ENCODE measurements around the gene TUSC2. TPM values are rescaled to one million over a fixed set of nuclear protein-coding genes. Genes with fewer than 3 reads are reported as not detected.

The TUSC2 gene
- total RNA-seq, 4 donors from 2014 or later = 12.8 to 21.7 (median 17.4) TPM

- H3K9me3 ChIP-seq = no peaks in the 10 kb centered on the region
- H3K27ac ChIP-seq = no peak overlapping the region
- no peaks in the 10 kb centered on the region for H3K27me3 ChIP-seq
- peaks cover 61% of the 10 kb centered on the region for H3K4me1 ChIP-seq
- DNase-seq (ENCODE audit: low spot score in 2 of 2) = no peak
- H3K4me3 ChIP-seq = no peak overlapping the region
- WGBS = 98% methylated on average over 8 of the region's 8 CpGs
- TF ChIP-seq EP300 (IDR thresholded peaks at IDR 0.05) (no peak), POLR2A (IDR thresholded peaks at IDR 0.05) (no peak), POLR2AphosphoS5 (IDR thresholded peaks at IDR 0.05) (no peak)
- TF ChIP-seq, protein P1, sequence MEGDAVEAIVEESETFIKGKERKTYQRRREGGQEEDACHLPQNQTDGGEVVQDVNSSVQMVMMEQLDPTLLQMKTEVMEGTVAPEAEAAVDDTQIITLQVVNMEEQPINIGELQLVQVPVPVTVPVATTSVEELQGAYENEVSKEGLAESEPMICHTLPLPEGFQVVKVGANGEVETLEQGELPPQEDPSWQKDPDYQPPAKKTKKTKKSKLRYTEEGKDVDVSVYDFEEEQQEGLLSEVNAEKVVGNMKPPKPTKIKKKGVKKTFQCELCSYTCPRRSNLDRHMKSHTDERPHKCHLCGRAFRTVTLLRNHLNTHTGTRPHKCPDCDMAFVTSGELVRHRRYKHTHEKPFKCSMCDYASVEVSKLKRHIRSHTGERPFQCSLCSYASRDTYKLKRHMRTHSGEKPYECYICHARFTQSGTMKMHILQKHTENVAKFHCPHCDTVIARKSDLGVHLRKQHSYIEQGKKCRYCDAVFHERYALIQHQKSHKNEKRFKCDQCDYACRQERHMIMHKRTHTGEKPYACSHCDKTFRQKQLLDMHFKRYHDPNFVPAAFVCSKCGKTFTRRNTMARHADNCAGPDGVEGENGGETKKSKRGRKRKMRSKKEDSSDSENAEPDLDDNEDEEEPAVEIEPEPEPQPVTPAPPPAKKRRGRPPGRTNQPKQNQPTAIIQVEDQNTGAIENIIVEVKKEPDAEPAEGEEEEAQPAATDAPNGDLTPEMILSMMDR (IDR thresholded peaks at IDR 0.05) = no peak
- H3K36me3 ChIP-seq = peaks cover 33% of the 10 kb centered on the region
Observed at GRCh38 chr3:50326182-50326541, 1.9 kb downstream of the TUSC2 start.

DNA sequence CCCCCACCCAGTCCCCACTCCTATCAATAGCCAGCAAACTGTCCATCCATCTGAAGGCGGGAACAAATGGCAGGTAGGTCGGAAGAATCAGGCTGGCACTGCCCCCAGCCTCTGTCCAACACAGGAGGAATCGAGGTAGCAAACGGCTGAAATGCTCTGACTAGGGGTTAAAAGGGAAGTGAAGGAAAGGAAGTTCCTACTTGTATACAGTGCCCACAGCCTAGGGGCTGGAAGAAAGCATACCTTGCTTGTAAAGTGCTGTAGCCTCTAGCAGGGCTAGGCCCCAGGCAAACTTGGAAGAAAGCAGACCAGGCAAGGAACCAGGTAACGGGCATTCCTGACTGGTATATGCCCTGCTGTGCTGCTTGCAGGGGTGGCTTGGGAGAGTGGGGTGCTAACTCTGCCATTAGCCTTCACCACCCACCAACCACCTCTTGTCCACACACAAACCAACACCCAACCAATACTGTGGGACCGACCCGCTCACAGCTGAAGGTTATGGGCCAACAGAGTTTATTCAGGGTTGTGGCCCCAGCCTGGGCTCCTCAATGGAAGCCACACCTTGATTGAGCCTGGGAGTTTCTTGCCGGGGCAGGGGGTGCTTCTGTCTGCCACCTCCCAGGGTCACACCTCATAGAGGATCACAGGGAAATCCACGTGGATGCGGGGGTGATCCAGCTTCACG is 2.4 kb downstream of the TUSC2 start:
- no peak for TF ChIP-seq EP300 (IDR thresholded peaks at IDR 0.05)
- no peak for TF ChIP-seq POLR2A (IDR thresholded peaks at IDR 0.05)
- TF ChIP-seq, protein P1 (IDR thresholded peaks at IDR 0.05) = no peak
- no peak for TF ChIP-seq POLR2AphosphoS5 (IDR thresholded peaks at IDR 0.05)
- no peaks in the 10 kb centered on the region for H3K9me3 ChIP-seq
- H3K4me3 ChIP-seq = no peak overlapping the region
- no peak overlapping the region for H3K27ac ChIP-seq
- no peaks in the 10 kb centered on the region for H3K27me3 ChIP-seq
- WGBS = 84% methylated on average over 11 of the region's 11 CpGs
- H3K36me3 ChIP-seq = peaks cover 27% of the 10 kb centered on the region
- H3K4me1 ChIP-seq = peaks cover 62% of the 10 kb centered on the region
- no peak for DNase-seq (ENCODE audit: low spot score in 2 of 2)

- H3K27ac ChIP-seq = no peak overlapping the region
- H3K9me3 ChIP-seq = no peaks in the 10 kb centered on the region
- no peak overlapping the region for H3K4me3 ChIP-seq
- WGBS = 57% methylated on average over 2 of the region's 2 CpGs
- no peak for DNase-seq (ENCODE audit: low spot score in 2 of 2)
- TF ChIP-seq POLR2AphosphoS5 (IDR thresholded peaks at IDR 0.05) = no peak
- H3K27me3 ChIP-seq = no peaks in the 10 kb centered on the region
- peaks cover 22% of the 10 kb centered on the region for H3K36me3 ChIP-seq
- H3K4me1 ChIP-seq = peaks cover 68% of the 10 kb centered on the region
Observed at GRCh38 chr3:50325113-50325480, 2.9 kb downstream of the TUSC2 start.

DNA sequence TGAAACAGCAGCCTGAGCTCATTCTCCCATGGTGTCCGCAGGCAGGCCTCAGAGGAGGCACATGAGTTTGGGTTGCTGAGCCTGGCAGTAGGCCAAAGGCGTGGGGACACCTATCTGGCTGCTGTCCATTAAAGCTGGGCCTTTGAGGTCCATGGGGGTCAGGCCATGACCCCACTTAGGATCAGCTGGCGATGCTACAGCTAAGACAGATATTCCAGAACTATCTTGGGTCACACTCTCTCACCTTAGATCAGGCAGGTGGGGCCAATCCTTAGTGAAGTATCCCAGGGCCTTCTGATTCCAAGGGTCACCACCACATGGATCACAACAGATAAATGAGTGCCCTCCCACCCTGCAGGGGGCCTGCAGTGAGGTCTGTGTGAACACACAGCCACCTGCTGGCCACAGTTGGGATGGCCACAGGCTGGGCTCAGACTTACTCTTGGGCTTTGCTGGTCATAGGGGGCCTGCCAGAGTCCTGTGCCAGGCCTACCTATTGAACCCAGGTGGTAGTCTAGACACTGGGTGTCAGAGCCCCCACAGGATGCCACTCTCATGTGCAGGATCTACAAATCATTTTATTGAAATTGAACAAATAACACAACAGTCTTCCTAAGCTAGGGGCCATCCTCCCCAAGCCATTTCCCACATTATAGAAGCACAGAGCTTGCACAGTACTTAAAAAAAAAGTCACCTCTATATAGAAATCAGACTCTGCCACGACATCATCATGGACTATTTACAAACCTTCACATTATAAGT is 3.5 kb downstream of the TUSC2 start:
- no peak overlapping the region for H3K4me3 ChIP-seq

DNA sequence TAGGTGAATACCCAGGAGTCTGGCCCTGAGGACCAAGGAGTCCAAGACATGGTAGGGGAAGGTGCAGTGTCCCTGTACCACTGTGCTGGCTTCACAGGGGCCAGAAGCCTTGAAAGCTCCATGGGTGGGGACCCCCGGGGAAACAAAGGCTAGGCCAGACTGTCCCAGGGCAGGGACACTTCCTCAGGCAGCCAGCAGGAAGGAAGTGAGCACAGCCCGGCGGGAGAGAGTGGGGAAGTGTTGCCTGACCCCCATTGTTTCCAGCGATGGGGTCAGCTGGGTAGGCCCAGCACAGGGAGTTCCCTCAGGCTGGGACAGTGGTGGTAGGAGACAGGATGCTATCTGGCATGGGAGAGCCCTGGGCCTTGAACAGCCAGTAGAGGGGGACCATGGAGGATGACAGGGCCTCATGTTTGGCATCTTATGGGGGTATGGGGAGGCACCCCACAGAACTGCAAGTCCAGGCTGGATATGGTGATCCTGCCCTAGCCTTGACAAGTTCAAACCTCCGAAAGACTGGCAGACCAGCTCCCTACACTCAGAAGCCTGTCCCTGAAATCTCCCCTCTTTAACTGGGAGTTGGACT is 4.3 kb downstream of the TUSC2 start:
- Histone ChIP-seq H3K9me3 (no peaks in the 10 kb centered on the region), H3K27ac (peak overlapping the region; percentile 96), H3K4me3 (no peak overlapping the region), H3K36me3 (peaks cover 21% of the 10 kb centered on the region), H3K27me3 (no peaks in the 10 kb centered on the region), H3K4me1 (peaks cover 78% of the 10 kb centered on the region)
- no peak for DNase-seq (ENCODE audit: low spot score in 2 of 2)
- WGBS = 58% methylated on average over 5 of the region's 5 CpGs
- peak in 1 of 3 donors; percentile 72 for TF ChIP-seq POLR2AphosphoS5 (IDR thresholded peaks at IDR 0.05)
- TF ChIP-seq, protein P1 (IDR thresholded peaks at IDR 0.05) = no peak

More for the DNA sequence above, 3.5 kb downstream of the TUSC2 start:
- TF ChIP-seq, protein P1 (IDR thresholded peaks at IDR 0.05) = peak; percentile 66 to 89
- TF ChIP-seq EP300 (IDR thresholded peaks at IDR 0.05) (no peak), POLR2AphosphoS5 (IDR thresholded peaks at IDR 0.05) (no peak), POLR2A (IDR thresholded peaks at IDR 0.05) (no peak)
- Histone ChIP-seq H3K4me1 (peaks cover 74% of the 10 kb centered on the region), H3K27ac (peak overlapping the region; percentile 96), H3K36me3 (peaks cover 20% of the 10 kb centered on the region), H3K9me3 (no peaks in the 10 kb centered on the region), H3K27me3 (no peaks in the 10 kb centered on the region)
- 12% methylated on average over 1 of the region's 4 CpGs for WGBS
- DNase-seq (ENCODE audit: low spot score in 2 of 2) = peak in 1 of 2 donors; percentile 82
